H9 (cell line): Measurements from ENCODE around the gene USP53. TPM values are rescaled to one million over a fixed set of nuclear protein-coding genes. Genes with fewer than 3 reads are reported as not detected.

Source experiments
- DNase-seq: peaks from one replicate; pipeline ENCODE4 v3.0.0-alpha.2; 2017
- H2AFZ ChIP-seq: one replicate; pipeline ENCODE4 v1.6.1; 2013; ENCODE audit warnings: mild to moderate bottlenecking, low read length, control low read depth, moderate library complexity
- H2AK5ac ChIP-seq: 2 replicates; pipeline ENCODE4 v1.6.1; 2013; ENCODE audit warnings: low read length, control low read depth, mixed read lengths; ENCODE audit not compliant: insufficient read length
- H2BK120ac ChIP-seq: one replicate; pipeline ENCODE4 v1.6.1; 2013; ENCODE audit warnings: low read depth, mild to moderate bottlenecking, low read length, control low read depth, inconsistent platforms; ENCODE audit not compliant: poor library complexity, severe bottlenecking
- H2BK12ac ChIP-seq: 2 replicates; pipeline ENCODE4 v1.6.1; 2013; ENCODE audit warnings: low read length, control low read depth, mixed read lengths, low read depth; ENCODE audit not compliant: insufficient read length
- H2BK15ac ChIP-seq: 2 replicates; pipeline ENCODE4 v1.6.1; 2013; ENCODE audit warnings: low read depth, low read length, control low read depth
- H2BK20ac ChIP-seq: one replicate; pipeline ENCODE4 v1.6.1; 2013; ENCODE audit warnings: low read depth, mild to moderate bottlenecking, low read length, control low read depth, inconsistent platforms; ENCODE audit not compliant: poor library complexity, severe bottlenecking
- H2BK5ac ChIP-seq: 2 replicates; pipeline ENCODE4 v1.6.1; 2013; ENCODE audit warnings: low read length, control low read depth, mixed read lengths; ENCODE audit not compliant: insufficient read length
- H3K14ac ChIP-seq: 2 replicates; pipeline ENCODE4 v1.6.1; 2013; ENCODE audit warnings: low read length, control low read depth; ENCODE audit not compliant: insufficient read depth
- H3K18ac ChIP-seq: 2 replicates; pipeline ENCODE4 v1.6.1; 2013; ENCODE audit warnings: low read depth, mild to moderate bottlenecking, mixed read lengths, low read length, control low read depth; ENCODE audit not compliant: insufficient read length
- H3K23ac ChIP-seq: 2 replicates; pipeline ENCODE4 v1.6.1; 2013; ENCODE audit warnings: low read length, control low read depth, mixed read lengths, low read depth; ENCODE audit not compliant: insufficient read length
- H3K23me2 ChIP-seq: 2 replicates; pipeline ENCODE4 v1.6.1; 2013; ENCODE audit warnings: low read depth, mild to moderate bottlenecking, mixed read lengths, low read length, control low read depth; ENCODE audit not compliant: insufficient read length, poor library complexity, severe bottlenecking
- H3K27ac ChIP-seq: 2 replicates; pipeline ENCODE4 v1.5.1; 2013; ENCODE audit warnings: low read length, control low read depth, mixed read lengths, low read depth; ENCODE audit not compliant: insufficient read length
- H3K27me3 ChIP-seq: 2 replicates; pipeline ENCODE4 v1.6.1; 2013; ENCODE audit warnings: low read length, control low read depth, inconsistent platforms; ENCODE audit not compliant: insufficient read depth
- H3K4ac ChIP-seq: 2 replicates; pipeline ENCODE4 v1.6.1; 2013; ENCODE audit warnings: low read depth, mild to moderate bottlenecking, control low read depth, inconsistent platforms, low read length, moderate library complexity
- H3K4me1 ChIP-seq: 2 replicates; pipeline ENCODE4 v1.6.1; 2013; ENCODE audit warnings: low read length, control low read depth, inconsistent platforms; ENCODE audit not compliant: insufficient read depth
- H3K4me2 ChIP-seq: 2 replicates; pipeline ENCODE4 v1.6.1; 2013; ENCODE audit warnings: low read length, control low read depth, mixed read lengths; ENCODE audit not compliant: insufficient read length, insufficient read depth
- H3K56ac ChIP-seq: 2 replicates; pipeline ENCODE4 v1.6.1; 2013; ENCODE audit warnings: low read depth, mild to moderate bottlenecking, mixed read lengths, low read length, control low read depth; ENCODE audit not compliant: insufficient read length
- H3K79me1 ChIP-seq: 2 replicates; pipeline ENCODE4 v1.6.1; 2013; ENCODE audit warnings: low read depth, mild to moderate bottlenecking, moderate library complexity, low read length, control low read depth, inconsistent platforms; ENCODE audit not compliant: insufficient read depth, poor library complexity, severe bottlenecking
- H3K79me2 ChIP-seq: 2 replicates; pipeline ENCODE4 v1.6.1; 2013; ENCODE audit warnings: low read length, control low read depth, inconsistent platforms; ENCODE audit not compliant: insufficient read depth
- H3K9ac ChIP-seq: 2 replicates; pipeline ENCODE4 v1.6.1; 2013; ENCODE audit warnings: low read length, control low read depth, mixed read lengths; ENCODE audit not compliant: insufficient read length; ENCODE audit errors: extremely low read depth
- H3K9me3 ChIP-seq: one replicate; pipeline ENCODE4 v1.6.1; 2013; ENCODE audit warnings: low read depth, low read length, inconsistent platforms; ENCODE audit not compliant: control insufficient read depth
- H3T11ph ChIP-seq: one replicate; pipeline ENCODE4 v1.6.1; 2013; ENCODE audit warnings: mild to moderate bottlenecking, low read length, control low read depth, inconsistent platforms
- H4K20me1 ChIP-seq: one replicate; pipeline ENCODE4 v1.6.1; 2013; ENCODE audit not compliant: control insufficient read depth, insufficient read length, insufficient read depth
- H4K5ac ChIP-seq: 2 replicates; pipeline ENCODE4 v1.6.1; 2013; ENCODE audit warnings: low read depth, mild to moderate bottlenecking, mixed read lengths, low read length, control low read depth; ENCODE audit not compliant: insufficient read length
- H4K8ac ChIP-seq: replicated peaks from 2 replicates; pipeline ENCODE4 v1.6.1; 2013; ENCODE audit warnings: low read length, control low read depth, mixed read lengths, low read depth; ENCODE audit not compliant: insufficient read length
- H4K91ac ChIP-seq: 2 replicates; pipeline ENCODE4 v1.6.1; 2013; ENCODE audit warnings: low read depth, mild to moderate bottlenecking, moderate library complexity, mixed read lengths, low read length, control low read depth; ENCODE audit not compliant: insufficient read length
- H3K27ac Mint-ChIP-seq, 3 experiments: 2 replicates in 2 of 3; 3 replicates in 1 of 3; pipeline ENCODE4 v1.8.0; 2020 to 2021; ENCODE audit warnings: mixed read lengths in 3 of 3, mild to moderate bottlenecking in 1 of 3, moderate library complexity in 1 of 3
- H3K27me3 Mint-ChIP-seq: 2 replicates; pipeline ENCODE4 v1.8.0; 2021; ENCODE audit warnings: low read depth, mild to moderate bottlenecking, moderate library complexity, mixed read lengths
- H3K36me3 Mint-ChIP-seq, 3 experiments: 2 replicates in 2 of 3; 3 replicates in 1 of 3; pipeline ENCODE4 v1.8.0; 2020 to 2021; ENCODE audit warnings: low read depth in 3 of 3, mixed read lengths in 3 of 3; ENCODE audit not compliant: insufficient read depth in 1 of 3
- H3K4me1 Mint-ChIP-seq, 2 experiments: 2 replicates each; pipeline ENCODE4 v1.8.0; 2020; ENCODE audit warnings: mixed read lengths in 2 of 2
- H3K4me3 Mint-ChIP-seq, 2 experiments: 2 replicates in 1 of 2; 3 replicates in 1 of 2; pipeline ENCODE4 v1.8.0; 2020 to 2021; ENCODE audit warnings: mild to moderate bottlenecking in 2 of 2, mixed read lengths in 2 of 2, moderate library complexity in 1 of 2
- H3K9me3 Mint-ChIP-seq, 2 experiments: 2 replicates in 1 of 2; 3 replicates in 1 of 2; pipeline ENCODE4 v1.8.0; 2020; ENCODE audit warnings: mild to moderate bottlenecking in 2 of 2, mixed read lengths in 2 of 2, moderate library complexity in 1 of 2
- total RNA-seq: library from RNA; stranded (reverse); gene quantifications from 2 replicates; pipeline ENCODE4 v1.2.1, GENCODE V29; 2021
- TF ChIP-seq, protein P1 (sequence below): fragments of 200-600 bp; sonication (generic); conservative IDR thresholded peaks from 3 replicates; pipeline ENCODE4 v1.8.0; 2021; ENCODE audit warnings: antibody characterized with exemption, mild to moderate bottlenecking

The USP53 gene
- total RNA-seq, 1 experiment from 2014 or later = 18.4 TPM

GRCh38 chr4:119313237-119313636, 100.7 kb downstream of the USP53 start:
- Histone ChIP-seq H3K4me2 (no peak overlapping the region), H3T11ph (no peak overlapping the region), H3K9me3 (no peaks in the 10 kb centered on the region), H3K18ac (no peak overlapping the region), H2BK12ac (no peak overlapping the region), H3K14ac (no peak overlapping the region), H3K23ac (no peak overlapping the region), H3K23me2 (no peaks in the 10 kb centered on the region), H3K79me2 (no peaks in the 10 kb centered on the region), H3K56ac (no peak overlapping the region), H2BK5ac (no peak overlapping the region), H2AK5ac (no peak overlapping the region), H3K27me3 (no peaks in the 10 kb centered on the region), H4K20me1 (no peaks in the 10 kb centered on the region), H3K4me1 (no peaks in the 10 kb centered on the region), H4K91ac (no peak overlapping the region), H3K9ac (no peak overlapping the region), H3K4ac (no peak overlapping the region), H2BK15ac (no peak overlapping the region), H3K27ac (no peak overlapping the region), H3K79me1 (no peaks in the 10 kb centered on the region), H2BK120ac (no peak overlapping the region), H4K5ac (no peak overlapping the region), H4K8ac (no peak overlapping the region), H2AFZ (no peak overlapping the region), H2BK20ac (no peak overlapping the region)
- Mint-ChIP-seq H3K27ac (no peak overlapping the region), H3K4me3 (no peak overlapping the region), H3K27me3 (no peaks in the 10 kb centered on the region), H3K9me3 (no peaks in the 10 kb centered on the region), H3K4me1 (peaks cover 8 to 9% of the 10 kb centered on the region in 2 experiments), H3K36me3 (no peaks in the 10 kb centered on the region)
- TF ChIP-seq, protein P1, sequence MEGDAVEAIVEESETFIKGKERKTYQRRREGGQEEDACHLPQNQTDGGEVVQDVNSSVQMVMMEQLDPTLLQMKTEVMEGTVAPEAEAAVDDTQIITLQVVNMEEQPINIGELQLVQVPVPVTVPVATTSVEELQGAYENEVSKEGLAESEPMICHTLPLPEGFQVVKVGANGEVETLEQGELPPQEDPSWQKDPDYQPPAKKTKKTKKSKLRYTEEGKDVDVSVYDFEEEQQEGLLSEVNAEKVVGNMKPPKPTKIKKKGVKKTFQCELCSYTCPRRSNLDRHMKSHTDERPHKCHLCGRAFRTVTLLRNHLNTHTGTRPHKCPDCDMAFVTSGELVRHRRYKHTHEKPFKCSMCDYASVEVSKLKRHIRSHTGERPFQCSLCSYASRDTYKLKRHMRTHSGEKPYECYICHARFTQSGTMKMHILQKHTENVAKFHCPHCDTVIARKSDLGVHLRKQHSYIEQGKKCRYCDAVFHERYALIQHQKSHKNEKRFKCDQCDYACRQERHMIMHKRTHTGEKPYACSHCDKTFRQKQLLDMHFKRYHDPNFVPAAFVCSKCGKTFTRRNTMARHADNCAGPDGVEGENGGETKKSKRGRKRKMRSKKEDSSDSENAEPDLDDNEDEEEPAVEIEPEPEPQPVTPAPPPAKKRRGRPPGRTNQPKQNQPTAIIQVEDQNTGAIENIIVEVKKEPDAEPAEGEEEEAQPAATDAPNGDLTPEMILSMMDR = no peak
- no peak for DNase-seq
